ENCODE measurements around the gene UBB.

DNA sequence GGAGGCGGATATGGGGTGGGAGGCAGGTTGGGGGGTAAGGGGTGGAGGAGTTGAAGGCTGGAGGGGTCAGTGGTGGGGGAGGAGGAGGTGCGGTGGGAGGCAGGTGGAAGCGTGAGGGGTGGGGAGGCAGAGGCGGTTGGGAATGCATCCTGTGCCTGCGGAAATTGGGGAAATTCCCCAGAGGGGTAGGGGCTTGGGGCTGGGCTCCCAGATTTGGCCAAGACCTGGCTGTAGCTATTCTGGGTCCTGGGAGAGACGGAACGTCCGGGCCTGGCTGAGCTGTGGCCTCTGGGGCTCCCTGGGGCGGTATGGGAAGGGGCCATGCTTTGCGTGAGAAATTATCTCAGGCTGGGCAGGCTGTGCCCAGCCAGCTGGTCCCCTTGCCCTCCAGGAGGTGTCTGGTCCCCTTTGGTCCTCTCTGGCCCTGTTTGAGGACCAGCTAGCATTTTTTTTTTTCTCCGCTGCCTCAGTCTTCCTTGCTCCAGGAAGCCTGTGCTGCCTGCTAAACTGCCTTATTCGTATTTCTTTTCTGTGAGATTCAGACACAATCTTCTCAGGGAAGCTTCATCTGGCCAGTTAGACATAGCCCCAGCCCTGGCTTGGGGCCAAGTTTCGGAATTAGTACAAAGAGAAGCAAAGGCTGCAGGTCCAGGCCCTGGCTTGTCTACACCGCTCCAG is 27.2 kb downstream of the UBB start:
- TF ChIP-seq, protein P1, sequence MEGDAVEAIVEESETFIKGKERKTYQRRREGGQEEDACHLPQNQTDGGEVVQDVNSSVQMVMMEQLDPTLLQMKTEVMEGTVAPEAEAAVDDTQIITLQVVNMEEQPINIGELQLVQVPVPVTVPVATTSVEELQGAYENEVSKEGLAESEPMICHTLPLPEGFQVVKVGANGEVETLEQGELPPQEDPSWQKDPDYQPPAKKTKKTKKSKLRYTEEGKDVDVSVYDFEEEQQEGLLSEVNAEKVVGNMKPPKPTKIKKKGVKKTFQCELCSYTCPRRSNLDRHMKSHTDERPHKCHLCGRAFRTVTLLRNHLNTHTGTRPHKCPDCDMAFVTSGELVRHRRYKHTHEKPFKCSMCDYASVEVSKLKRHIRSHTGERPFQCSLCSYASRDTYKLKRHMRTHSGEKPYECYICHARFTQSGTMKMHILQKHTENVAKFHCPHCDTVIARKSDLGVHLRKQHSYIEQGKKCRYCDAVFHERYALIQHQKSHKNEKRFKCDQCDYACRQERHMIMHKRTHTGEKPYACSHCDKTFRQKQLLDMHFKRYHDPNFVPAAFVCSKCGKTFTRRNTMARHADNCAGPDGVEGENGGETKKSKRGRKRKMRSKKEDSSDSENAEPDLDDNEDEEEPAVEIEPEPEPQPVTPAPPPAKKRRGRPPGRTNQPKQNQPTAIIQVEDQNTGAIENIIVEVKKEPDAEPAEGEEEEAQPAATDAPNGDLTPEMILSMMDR (IDR thresholded peaks at IDR 0.05) = no peak
- no peak for TF ChIP-seq POLR2A (IDR thresholded peaks at IDR 0.05)
